GM18873 (cell line): ENCODE results near the gene EML4.
A peak's percentile ranks its signal among the peaks of the same experiment; 100 is the strongest.

Experiments used
- ATAC-seq: cut with Tn5 transposase; IDR thresholded peaks from one replicate; pipeline ENCODE4 v1.9.1; 2021; ENCODE audit warnings: mild to moderate bottlenecking, moderate library complexity, moderate number of reproducible peaks; ENCODE audit not compliant: unreplicated experiment, low FRiP score

EML4 gene

GRCh38 chr2:42217914-42218313 lies 48.8 kb downstream of the EML4 start:
- ATAC-seq = no peak

GRCh38 chr2:42218712-42219111 lies 49.6 kb downstream of the EML4 start:
- no peak for ATAC-seq

- ATAC-seq = no peak
Measured at GRCh38 chr2:42219160-42219559, 50.0 kb downstream of the EML4 start.

DNA sequence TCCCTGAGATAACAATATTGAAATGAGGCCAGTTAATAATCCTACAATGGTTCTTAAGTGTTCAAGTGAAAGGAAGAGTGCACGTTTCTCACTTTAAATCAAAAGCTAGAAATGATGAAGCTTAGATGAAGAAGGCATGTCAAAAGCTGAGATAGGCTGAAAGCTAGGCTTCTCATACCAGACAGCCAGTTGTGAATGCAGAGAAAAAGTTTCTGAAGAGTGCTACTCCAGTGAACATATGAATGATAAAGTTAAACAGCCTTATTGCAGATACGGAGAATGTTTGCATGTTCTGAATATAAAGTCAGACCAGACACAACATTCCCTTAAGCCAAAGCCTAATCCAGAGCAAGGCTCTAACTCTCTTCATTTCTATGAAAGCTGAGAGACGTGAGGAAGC lies 51.4 kb downstream of the EML4 start:
- no peak for ATAC-seq

GRCh38 chr2:42223067-42223854 lies 54.1 kb downstream of the EML4 start:
- ATAC-seq = no peak

GRCh38 chr2:42223855-42224268 lies 54.7 kb downstream of the EML4 start:
- ATAC-seq = no peak

GRCh38 chr2:42224422-42225067 lies 55.4 kb downstream of the EML4 start:
- no peak for ATAC-seq

GRCh38 chr2:42225573-42225972 lies 56.4 kb downstream of the EML4 start:
- no peak for ATAC-seq

DNA sequence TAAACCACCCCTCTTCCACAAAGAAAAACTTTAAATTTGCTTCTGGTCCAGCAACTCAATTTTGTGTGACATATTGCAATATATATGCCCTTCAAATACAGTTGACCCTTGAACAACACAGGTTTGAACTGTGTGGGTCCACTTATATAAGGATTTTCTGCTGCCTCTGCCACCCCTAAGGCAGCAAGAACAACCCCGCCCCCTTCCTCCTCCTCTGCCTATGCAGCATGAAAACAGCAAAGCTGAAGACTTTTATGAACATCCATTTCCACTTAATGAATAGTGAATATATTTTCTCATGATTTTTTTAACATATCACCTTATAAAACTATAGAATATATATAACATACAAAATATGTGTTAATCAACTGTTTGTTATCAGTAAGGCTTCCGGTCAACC lies 58.3 kb downstream of the EML4 start:
- ATAC-seq = no peak

- ATAC-seq = no peak
Measured at GRCh38 chr2:42228101-42228500, 58.9 kb downstream of the EML4 start.

DNA sequence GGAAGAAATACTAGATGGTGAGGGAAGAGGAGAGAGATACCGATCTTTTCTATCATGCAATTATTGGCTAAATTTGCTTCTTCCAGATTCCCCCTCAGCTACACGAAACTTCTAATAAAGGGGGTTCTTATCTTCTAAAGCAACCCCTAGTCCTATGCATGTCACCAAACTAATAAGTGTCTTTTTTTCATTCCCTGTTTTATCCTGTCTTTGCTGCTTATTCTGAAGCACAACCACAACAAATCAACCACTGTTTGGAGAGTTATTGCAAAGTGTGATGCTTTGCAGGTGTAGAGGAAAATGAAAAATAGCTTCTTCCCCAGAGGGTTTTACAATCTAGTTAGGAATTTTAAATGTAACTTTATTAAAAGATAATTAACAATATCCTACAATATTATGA lies 60.8 kb downstream of the EML4 start:
- ATAC-seq = no peak

DNA sequence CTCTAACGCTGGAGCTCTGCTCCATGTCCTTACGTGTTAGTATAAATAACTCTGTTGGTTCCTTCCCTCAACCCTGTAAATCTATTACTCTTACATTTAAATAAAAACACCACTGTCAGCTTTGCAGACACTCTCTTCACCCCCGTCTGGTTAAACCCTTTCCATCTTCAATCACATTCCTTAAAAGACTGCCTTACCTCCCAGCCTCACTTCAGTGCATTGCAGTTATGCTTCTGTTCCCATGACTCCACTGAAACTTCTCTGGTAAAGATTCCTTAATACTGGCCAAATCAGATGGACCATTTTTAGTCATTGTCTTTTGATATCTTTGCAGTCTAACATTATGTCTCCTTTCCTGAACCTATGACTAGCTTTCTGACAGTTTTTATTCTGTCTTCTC lies 61.7 kb downstream of the EML4 start:
- ATAC-seq = no peak

DNA sequence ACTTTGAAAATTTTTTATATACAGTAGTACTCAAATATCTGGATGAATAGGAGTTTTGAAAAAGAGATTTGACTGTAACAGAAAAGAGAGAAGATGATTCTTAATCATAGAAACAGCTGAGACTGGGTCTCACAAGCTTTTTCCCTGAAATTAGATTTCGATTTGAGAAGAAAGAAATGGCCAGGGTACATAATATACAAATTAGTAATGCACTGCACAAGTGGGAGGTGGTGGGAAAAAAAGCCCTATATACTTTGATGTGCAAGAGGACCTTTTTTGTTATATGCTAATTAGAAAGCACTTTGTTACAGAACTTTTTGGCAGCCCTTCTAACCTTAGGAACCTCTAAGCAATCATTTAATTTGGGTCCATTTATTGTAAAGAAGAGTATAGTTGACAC lies 62.9 kb downstream of the EML4 start:
- ATAC-seq = no peak

DNA sequence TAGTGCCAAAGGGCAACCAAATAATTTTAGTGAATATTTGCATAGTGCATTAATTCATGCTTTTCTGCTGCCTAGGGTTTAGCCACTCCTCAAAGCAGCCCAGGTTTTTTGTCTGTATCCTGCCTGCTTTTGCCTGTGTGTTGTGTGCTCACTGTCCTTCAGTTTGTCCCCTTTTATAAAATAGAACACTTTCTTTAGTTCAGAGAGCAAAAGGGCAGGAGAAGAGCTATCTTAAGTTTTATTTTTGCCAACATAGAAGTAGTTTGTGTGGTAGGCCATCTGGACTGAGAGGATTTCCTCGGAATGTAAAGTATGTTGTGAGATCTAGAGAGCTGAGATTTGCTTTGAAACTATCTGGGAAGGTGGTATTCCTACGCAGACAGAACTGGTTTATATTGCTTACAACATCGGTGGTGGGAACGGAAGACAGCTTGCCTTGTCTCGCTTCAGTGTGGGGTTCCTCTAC lies 64.9 kb downstream of the EML4 start:
- ATAC-seq = no peak

DNA sequence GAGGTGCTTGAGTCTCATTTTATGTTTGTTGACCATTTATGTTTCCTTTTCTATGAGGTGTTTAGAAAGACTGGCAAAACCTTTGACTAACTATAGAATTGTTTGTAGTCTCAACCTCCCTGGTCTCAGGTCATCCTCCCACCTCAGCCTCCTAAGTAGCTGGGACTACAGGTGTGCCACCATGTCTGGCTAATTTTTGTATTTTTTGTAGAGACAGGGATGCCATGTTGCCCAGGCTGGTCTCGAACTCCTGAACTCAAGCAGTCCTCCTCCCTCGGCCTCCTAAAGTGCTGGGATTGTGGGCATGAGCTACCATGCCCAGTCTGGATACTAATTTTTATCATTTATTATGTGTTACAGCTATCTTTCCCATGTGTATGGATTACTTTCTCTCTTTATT lies 67.8 kb downstream of the EML4 start:
- ATAC-seq = no peak

DNA sequence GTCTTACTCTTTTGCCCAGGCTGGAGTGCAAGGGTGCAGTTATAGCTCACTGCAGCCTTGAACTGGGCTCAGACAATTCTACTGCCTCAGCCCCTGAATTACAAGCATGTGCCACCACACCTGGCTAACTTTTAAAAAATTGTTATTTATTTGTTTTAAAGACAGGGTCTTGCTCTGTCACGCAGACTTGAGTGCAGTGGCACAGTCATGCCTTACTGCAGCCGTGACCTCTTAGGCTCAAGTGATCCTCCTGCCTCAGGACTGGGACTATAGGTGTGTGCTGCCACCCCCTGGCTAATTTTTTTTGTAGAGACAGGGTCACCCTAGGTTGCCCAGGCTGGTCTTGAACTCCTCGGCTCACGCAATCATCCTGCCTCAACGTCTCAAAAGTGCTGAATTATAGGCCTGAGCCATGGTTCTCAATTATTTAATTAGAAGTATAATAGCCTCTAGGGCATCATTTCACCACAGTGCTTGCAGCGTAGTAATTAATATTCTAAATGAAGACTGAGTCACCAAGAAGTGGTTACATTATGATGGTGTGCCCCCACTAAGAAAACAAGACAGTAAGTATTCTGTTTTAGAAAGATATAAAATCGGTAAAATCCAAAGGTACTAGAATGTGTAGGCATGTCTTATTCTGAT lies 69.6 kb downstream of the EML4 start:
- peak; percentile 68 for ATAC-seq

DNA sequence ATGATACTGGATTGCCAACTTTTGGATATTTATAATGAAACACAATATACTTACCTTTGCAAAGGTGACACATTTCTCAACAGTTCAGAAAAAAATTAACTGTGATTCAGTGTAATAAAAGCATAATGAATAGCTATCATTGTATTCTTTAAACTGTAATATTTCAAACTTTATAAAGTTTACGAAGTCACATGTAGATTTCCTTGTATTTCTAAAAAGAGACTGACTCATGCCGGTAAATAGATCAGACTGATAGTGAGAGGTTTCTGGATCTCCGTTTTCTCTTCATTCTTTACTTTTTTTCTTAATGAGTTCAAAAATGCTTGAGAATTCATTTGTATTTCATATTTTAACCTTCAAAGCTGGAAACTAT lies 70.1 kb downstream of the EML4 start:
- no peak for ATAC-seq

GRCh38 chr2:42239811-42240210 lies 70.7 kb downstream of the EML4 start:
- ATAC-seq = no peak

- ATAC-seq = no peak
Measured at GRCh38 chr2:42241517-42241916, 72.4 kb downstream of the EML4 start.

GRCh38 chr2:42243297-42243696 lies 74.1 kb downstream of the EML4 start:
- no peak for ATAC-seq

DNA sequence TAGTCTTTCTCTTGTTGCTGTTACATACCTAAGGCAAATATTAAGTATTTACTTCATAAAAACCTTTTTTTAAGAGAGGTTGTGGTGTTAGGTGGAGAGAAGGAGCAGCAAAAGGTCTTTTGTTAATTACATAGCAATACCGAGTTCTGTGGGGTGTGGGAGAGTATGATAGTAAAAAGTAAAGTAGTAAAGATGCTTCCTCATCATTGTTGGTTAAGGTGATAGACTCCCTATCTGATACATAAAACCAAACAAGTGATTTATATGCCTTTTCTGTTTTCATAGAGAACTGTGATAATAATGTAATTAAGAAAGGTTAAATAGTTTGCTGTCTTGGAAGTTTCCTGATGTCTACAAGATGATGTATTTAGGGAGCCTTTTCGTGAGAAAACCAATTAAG lies 75.4 kb downstream of the EML4 start:
- ATAC-seq = no peak

DNA sequence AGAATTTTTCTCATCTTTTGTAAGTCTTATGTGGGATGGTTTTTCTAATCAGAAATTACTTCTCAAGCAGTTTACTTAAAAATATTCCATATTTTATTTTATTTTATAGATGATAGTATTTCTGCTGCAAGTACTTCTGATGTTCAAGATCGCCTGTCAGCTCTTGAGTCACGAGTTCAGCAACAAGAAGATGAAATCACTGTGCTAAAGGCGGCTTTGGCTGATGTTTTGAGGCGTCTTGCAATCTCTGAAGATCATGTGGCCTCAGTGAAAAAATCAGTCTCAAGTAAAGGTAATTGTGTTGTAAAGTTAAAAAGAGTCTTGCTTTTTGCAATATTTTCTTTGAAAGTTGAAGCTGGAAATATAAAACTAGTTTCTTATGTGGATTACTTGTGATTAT lies 76.2 kb downstream of the EML4 start:
- no peak for ATAC-seq
